ENCODE measurements around the gene CNN2.

The CNN2 gene

GRCh38 chr19:1025960-1026782 lies at the start of gene CNN2:
Gene CNN2, plus strand, starts transcription at chr19:1026608. Its CDS starts 54 bp downstream, at chr19:1026662.
- DNase-seq = peak; percentile 66

- DNase-seq = no peak
Measured at GRCh38 chr19:977058-977464, 49.3 kb upstream of the CNN2 start.

GRCh38 chr19:979318-979741 lies 47.1 kb upstream of the CNN2 start:
- DNase-seq = no peak

GRCh38 chr19:980133-980998 lies 46.0 kb upstream of the CNN2 start:
- no peak for DNase-seq

GRCh38 chr19:982567-983170 lies 43.7 kb upstream of the CNN2 start:
- peak; percentile 80 for DNase-seq

- DNase-seq = peak; percentile 91
Measured at GRCh38 chr19:984165-984967, 42.0 kb upstream of the CNN2 start, which contains the start of gene WDR18. Gene WDR18, plus strand, starts transcription at chr19:984345. Its CDS starts 9 bp downstream, at chr19:984354.

- no peak for DNase-seq
Measured at GRCh38 chr19:986083-986482, 40.3 kb upstream of the CNN2 start.

- no peak for DNase-seq
Measured at GRCh38 chr19:988081-988480, 38.3 kb upstream of the CNN2 start.

GRCh38 chr19:988510-988909 lies 37.9 kb upstream of the CNN2 start:
- DNase-seq = no peak

GRCh38 chr19:989381-990081 lies 36.9 kb upstream of the CNN2 start:
- DNase-seq = no peak

- DNase-seq = no peak
Measured at GRCh38 chr19:990119-990571, 36.3 kb upstream of the CNN2 start.

GRCh38 chr19:990746-991145 lies 35.7 kb upstream of the CNN2 start:
- no peak for DNase-seq

- DNase-seq = peak; percentile 56
Measured at GRCh38 chr19:991174-991931, 35.1 kb upstream of the CNN2 start.

GRCh38 chr19:991932-992669 lies 34.3 kb upstream of the CNN2 start:
- DNase-seq = no peak

- no peak for DNase-seq
Measured at GRCh38 chr19:992670-993055, 33.7 kb upstream of the CNN2 start.

GRCh38 chr19:993361-993830 lies 33.0 kb upstream of the CNN2 start:
- DNase-seq = no peak

GRCh38 chr19:993831-994393 lies 32.5 kb upstream of the CNN2 start:
- no peak for DNase-seq

- DNase-seq = no peak
Measured at GRCh38 chr19:994516-994915, 31.9 kb upstream of the CNN2 start.

- no peak for DNase-seq
Measured at GRCh38 chr19:995051-995827, 31.2 kb upstream of the CNN2 start.

Measured in CD4-positive, alpha-beta T cell treated with Interleukin-12 subunit alpha and Interleukin-12 subunit beta, for 1 hour (primary cell).